C1 segment of cervical spinal cord (tissue), 14 donors: ENCODE results near the gene ACACB.

ENCODE experiments used
- DNase-seq, 14 donors: peaks; one replicate each; lab custom pipeline; 2025; lab: John Stamatoyannopoulos, UW

The ACACB gene

GRCh38 chr12:109299849-109300248 lies 183.5 kb downstream of the ACACB start:
- DNase-seq: no peak

- no peak for DNase-seq
Measured at GRCh38 chr12:109301643-109302168, 185.3 kb downstream of the ACACB start.

GRCh38 chr12:109302358-109302757 lies 186.0 kb downstream of the ACACB start:
- DNase-seq: no peak

- no peak for DNase-seq
Measured at GRCh38 chr12:109302770-109303169, 186.4 kb downstream of the ACACB start.

- no peak for DNase-seq
Measured at GRCh38 chr12:109304485-109304884, 188.1 kb downstream of the ACACB start.

GRCh38 chr12:109305547-109305946 lies 189.2 kb downstream of the ACACB start:
- no peak for DNase-seq

GRCh38 chr12:109307051-109307450 lies 190.7 kb downstream of the ACACB start:
- DNase-seq: no peak

- DNase-seq: peak in 2 of 14 donors; percentile 1 to 3
Measured at GRCh38 chr12:109308534-109309380, 192.4 kb downstream of the ACACB start, which contains the start of gene FOXN4. FOXN4 (minus strand) TSS chr12:109309284; CDS start chr12:109308321, 963 bp downstream.

- DNase-seq: no peak
Measured at GRCh38 chr12:109309381-109310246, 193.2 kb downstream of the ACACB start.

GRCh38 chr12:109310247-109311125 lies 194.1 kb downstream of the ACACB start:
- no peak for DNase-seq
